Breast epithelium (tissue), 4 donors: ENCODE results near the gene BMP2K. TPM values are rescaled to one million over a fixed set of nuclear protein-coding genes. Genes with fewer than 3 reads are reported as not detected.

Experiments used
- DNase-seq, 2 donors: peaks; one replicate each; pipeline ENCODE4 v3.0.0-alpha.2; 2019; ENCODE audit warnings: low spot score in 2 of 2
- H3K27ac ChIP-seq, 2 donors: fragments of 200-600 bp; sonication (generic) in 1 of 2; one replicate each; pipeline ENCODE4 v1.5.1; 2016 to 2019; ENCODE audit warnings: mild to moderate bottlenecking in 1 of 2
- H3K27me3 ChIP-seq, 2 donors: fragments of 200-600 bp; sonication (generic) in 1 of 2; one replicate each; pipeline versions ENCODE4 v1.5.1 to v1.6.0; 2017 to 2019; ENCODE audit warnings: control low read depth in 1 of 2, mild to moderate bottlenecking in 1 of 2
- H3K36me3 ChIP-seq: fragments of 200-600 bp; one replicate; pipeline ENCODE4 v1.5.1; 2019
- H3K4me1 ChIP-seq, 2 donors: fragments of 200-600 bp; sonication (generic); one replicate each; pipeline ENCODE4 v1.5.1; 2016 to 2019; ENCODE audit warnings: control low read depth in 1 of 2
- H3K4me3 ChIP-seq, 3 donors: fragments of 200-600 bp; sonication (generic); 1 replicate in 2 of 3; 2 replicates in 1 of 3; pipeline ENCODE4 v1.5.1; 2016 to 2019; ENCODE audit warnings: mild to moderate bottlenecking in 3 of 3, moderate library complexity in 2 of 3
- H3K9me3 ChIP-seq, 2 donors: fragments of 200-600 bp; sonication (generic) in 1 of 2; one replicate each; pipeline ENCODE4 v1.5.1; 2016 to 2019; ENCODE audit warnings: control low read depth in 1 of 2
- CTCF ChIP-seq, 3 donors: fragments of 450-650 bp; IDR thresholded peaks; one replicate each; pipeline ENCODE4 v1.5.1; 2016 to 2017; ENCODE audit warnings: antibody characterized with exemption in 3 of 3, mild to moderate bottlenecking in 3 of 3, moderate library complexity in 3 of 3
- POLR2A ChIP-seq: fragments of 450-650 bp; IDR thresholded peaks from one replicate; pipeline ENCODE4 v1.6.1; 2016; ENCODE audit warnings: antibody characterized with exemption, mild to moderate bottlenecking, moderate library complexity
- POLR2AphosphoS5 ChIP-seq, 3 donors: sonication (generic); formaldehyde crosslinking; IDR thresholded peaks; one replicate each; pipeline ENCODE4 v1.6.1; 2017; ENCODE audit warnings: antibody characterized with exemption in 3 of 3
- intact Hi-C: fragments of 100-400 bp; cut with DNase I; formaldehyde crosslinking; loops from one replicate; pipeline ENCODE4 v1.15.1; 2023; ENCODE audit warnings: low total_unique reads
- total RNA-seq, 3 donors: library from RNA; depleted of rRNA; stranded (reverse); fragments of >200 nt; gene quantifications; one replicate each; pipeline ENCODE4 v1.1.0, GENCODE V29; 2016

Gene BMP2K
- total RNA-seq, 3 donors from 2014 or later = 42.3 to 134 (median 42.4) TPM

GRCh38 chr4:78938868-78939666, 162.9 kb downstream of the BMP2K start, which contains the start of gene PAQR3:
PAQR3 (minus strand) TSS chr4:78939438; CDS start chr4:78939224, 214 bp downstream.
- peak within 1 kb of the TSS; percentile 83 to 88 for H3K27ac ChIP-seq
- DNase-seq = peak; percentile 64 to 79

GRCh38 chr4:78939667-78940008, 163.5 kb downstream of the BMP2K start:
- H3K4me1 ChIP-seq = no peaks in the 10 kb centered on the region

More at GRCh38 chr4:78938868-78939666, 162.9 kb downstream of the BMP2K start, which contains the start of gene PAQR3:
- H3K4me3 ChIP-seq = peak within 1 kb of the TSS; percentile 91 to 93 (median 92)
- TF ChIP-seq POLR2AphosphoS5 (IDR thresholded peaks at IDR 0.05) (peak in 1 of 3 donors; percentile 27), CTCF (IDR thresholded peaks at IDR 0.05) (peak in 1 of 3 donors; percentile 13), POLR2A (no peak)
- no peaks in the 10 kb centered on the region for H3K9me3 ChIP-seq
- no peaks in the 10 kb centered on the region for H3K36me3 ChIP-seq
- H3K4me1 ChIP-seq = no peaks in the 10 kb centered on the region
- intact Hi-C loops = no loop called here
- no peaks in the 10 kb centered on the region for H3K27me3 ChIP-seq

GRCh38 chr4:78940752-78941151, 164.6 kb downstream of the BMP2K start:
- intact Hi-C loops = no loop called here
- H3K4me1 ChIP-seq = no peaks in the 10 kb centered on the region
- no peak overlapping the region for H3K4me3 ChIP-seq
- no peaks in the 10 kb centered on the region for H3K27me3 ChIP-seq
- no peak overlapping the region for H3K27ac ChIP-seq
- no peaks in the 10 kb centered on the region for H3K9me3 ChIP-seq
- no peak for DNase-seq
- no peaks in the 10 kb centered on the region for H3K36me3 ChIP-seq
- TF ChIP-seq POLR2A (no peak), CTCF (IDR thresholded peaks at IDR 0.05) (no peak), POLR2AphosphoS5 (IDR thresholded peaks at IDR 0.05) (no peak)

More at GRCh38 chr4:78939667-78940008, 163.5 kb downstream of the BMP2K start:
- H3K9me3 ChIP-seq = no peaks in the 10 kb centered on the region
- H3K36me3 ChIP-seq = no peaks in the 10 kb centered on the region
- no peaks in the 10 kb centered on the region for H3K27me3 ChIP-seq
- intact Hi-C loops = no loop called here
- no peak overlapping the region for H3K27ac ChIP-seq
- H3K4me3 ChIP-seq = peak overlapping the region; percentile 91 to 93 (median 92)
- TF ChIP-seq POLR2A (no peak), CTCF (IDR thresholded peaks at IDR 0.05) (no peak), POLR2AphosphoS5 (IDR thresholded peaks at IDR 0.05) (no peak)
- no peak for DNase-seq

- TF ChIP-seq CTCF (IDR thresholded peaks at IDR 0.05) = no peak
- TF ChIP-seq POLR2A = no peak
- no peaks in the 10 kb centered on the region for H3K4me1 ChIP-seq
- H3K27me3 ChIP-seq = no peaks in the 10 kb centered on the region
- no peak for DNase-seq
- H3K4me3 ChIP-seq = no peak overlapping the region
- H3K9me3 ChIP-seq = no peaks in the 10 kb centered on the region
- H3K27ac ChIP-seq = no peak overlapping the region
- no peaks in the 10 kb centered on the region for H3K36me3 ChIP-seq
- intact Hi-C loops = no loop called here
These were observed 168.2 kb downstream of the BMP2K start for GRCh38 chr4:78944381-78944780.

- H3K27me3 ChIP-seq = no peaks in the 10 kb centered on the region
- H3K9me3 ChIP-seq = no peaks in the 10 kb centered on the region
- H3K36me3 ChIP-seq = no peaks in the 10 kb centered on the region
- no peaks in the 10 kb centered on the region for H3K4me1 ChIP-seq
- H3K27ac ChIP-seq = no peak overlapping the region
- DNase-seq = no peak
- no peak for TF ChIP-seq POLR2AphosphoS5 (IDR thresholded peaks at IDR 0.05)
- no peak for TF ChIP-seq POLR2A
- TF ChIP-seq CTCF (IDR thresholded peaks at IDR 0.05) = no peak
- intact Hi-C loops = no loop called here
- no peak overlapping the region for H3K4me3 ChIP-seq
These were observed 169.6 kb downstream of the BMP2K start for GRCh38 chr4:78945651-78946179.
